H1 (cell line): ENCODE data around the gene RAB40B. TPM values are rescaled to one million over a fixed set of nuclear protein-coding genes. Genes with fewer than 3 reads are reported as not detected.

Source experiments
- CTCF ChIA-PET: fragments of 300-600 bp; sonication (Branson Sonifier 250); formaldehyde crosslinking; loops from one replicate; lab custom pipeline; 2021; ENCODE audit not compliant: partially characterized antibody; lab: Charles Lee
- POLR2A ChIA-PET: fragments of 300-600 bp; sonication (Branson Sonifier 250); formaldehyde crosslinking; loops from one replicate; lab custom pipeline; 2021; ENCODE audit warnings: inconsistent platforms; ENCODE audit not compliant: partially characterized antibody; lab: Charles Lee
- DNase-seq, 2 experiments: peaks; one replicate each; pipeline versions ENCODE4 v3.0.0 to v3.0.0-alpha.2; 2010 to 2022; ENCODE audit warnings: low spot score in 2 of 2, low read depth in 1 of 2, mixed read lengths in 1 of 2
- FAIRE-seq: peaks from 2 replicates; lab custom pipeline; 2011; peaks lifted over from hg19 to GRCh38; lab: Jason Lieb, UNC
- H2AFZ ChIP-seq: 2 replicates; pipeline ENCODE4 v1.8.1; 2012; ENCODE audit warnings: low read length, inconsistent platforms
- H2AK5ac ChIP-seq: 2 replicates; pipeline ENCODE4 v1.6.1; 2013; ENCODE audit warnings: low read depth, low read length
- H2BK120ac ChIP-seq: replicated peaks from 2 replicates; pipeline ENCODE3; 2013; ENCODE audit warnings: low read depth, low read length, inconsistent platforms
- H2BK12ac ChIP-seq: 2 replicates; pipeline ENCODE4 v1.6.1; 2013; ENCODE audit warnings: low read depth, low read length
- H2BK15ac ChIP-seq: 2 replicates; pipeline ENCODE4 v1.6.1; 2013; ENCODE audit warnings: low read length
- H2BK20ac ChIP-seq: 2 replicates; pipeline ENCODE4 v1.6.1; 2013; ENCODE audit warnings: low read length
- H2BK5ac ChIP-seq: 2 replicates; pipeline ENCODE4 v1.6.1; 2013; ENCODE audit warnings: low read depth, low read length
- H3K14ac ChIP-seq: 2 replicates; pipeline ENCODE4 v1.6.1; 2013; ENCODE audit warnings: inconsistent platforms; ENCODE audit not compliant: insufficient read length
- H3K18ac ChIP-seq: 2 replicates; pipeline ENCODE4 v1.6.1; 2013; ENCODE audit warnings: low read length; ENCODE audit errors: extremely low read depth
- H3K23ac ChIP-seq: 2 replicates; pipeline ENCODE4 v1.6.1; 2013; ENCODE audit warnings: inconsistent platforms; ENCODE audit not compliant: insufficient read length
- H3K23me2 ChIP-seq: 2 replicates; pipeline ENCODE4 v1.6.1; 2013; ENCODE audit warnings: low read depth, low read length
- H3K27ac ChIP-seq: 2 replicates; pipeline ENCODE4 v1.6.1; 2011; ENCODE audit warnings: low read depth, low read length, inconsistent platforms
- H3K27me3 ChIP-seq, 4 experiments: replicated peaks in 1 of 4; 1 replicate in 1 of 4; 2 replicates in 3 of 4; pipeline versions ENCODE4 v1.6.1 to v1.8.1; 2011 to 2013; ENCODE audit warnings: low read length in 3 of 4, mild to moderate bottlenecking in 3 of 4, inconsistent platforms in 2 of 4, mixed read lengths in 2 of 4, moderate library complexity in 1 of 4; ENCODE audit not compliant: control insufficient read depth in 3 of 4, insufficient read depth in 3 of 4; ENCODE audit errors: extremely low read depth in 1 of 4
- H3K36me3 ChIP-seq, 4 experiments: 2 replicates each; pipeline versions ENCODE4 v1.6.1 to v1.8.1; 2011 to 2013; ENCODE audit warnings: mild to moderate bottlenecking in 4 of 4, low read length in 3 of 4, moderate library complexity in 2 of 4, control low read depth in 1 of 4, inconsistent platforms in 1 of 4; ENCODE audit not compliant: insufficient read depth in 4 of 4, control insufficient read depth in 2 of 4
- H3K4ac ChIP-seq: replicated peaks from 2 replicates; pipeline ENCODE3; 2013; ENCODE audit warnings: low read length, low read depth, mixed read lengths, inconsistent platforms; ENCODE audit not compliant: insufficient read length
- H3K4me1 ChIP-seq, 4 experiments: replicated peaks in 1 of 4; 1 replicate in 1 of 4; 2 replicates in 3 of 4; pipeline versions ENCODE4 v1.6.1 to v1.8.1; 2011 to 2013; ENCODE audit warnings: low read length in 3 of 4, inconsistent platforms in 2 of 4, mixed read lengths in 1 of 4; ENCODE audit not compliant: insufficient read depth in 4 of 4, control insufficient read depth in 3 of 4
- H3K4me2 ChIP-seq, 2 experiments: 2 replicates each; pipeline versions ENCODE4 v1.6.1 to v1.8.1; 2011 to 2013; ENCODE audit warnings: low read depth in 2 of 2, low read length in 2 of 2, control low read depth in 1 of 2, inconsistent platforms in 1 of 2, mild to moderate bottlenecking in 1 of 2; ENCODE audit not compliant: insufficient read depth in 1 of 2
- H3K4me3 ChIP-seq, 4 experiments: fragments of 200-600, 300-600 bp in 1 of 4; sonication (generic), shearing (Covaris generic), sonication (Bioruptor Twin) in 1 of 4; 2 replicates each; pipeline versions ENCODE4 v1.5.1 to v1.8.1; 2011 to 2016; ENCODE audit warnings: low read length in 4 of 4, low read depth in 3 of 4, control low read depth in 2 of 4, inconsistent platforms in 2 of 4, mild to moderate bottlenecking in 2 of 4, mixed read lengths in 1 of 4, moderate library complexity in 1 of 4; ENCODE audit not compliant: insufficient read depth in 2 of 4; ENCODE audit errors: extremely low read depth in 1 of 4
- H3K56ac ChIP-seq: replicated peaks from 2 replicates; pipeline ENCODE3; 2013; ENCODE audit warnings: low read depth, mild to moderate bottlenecking, mixed read lengths, low read length, inconsistent platforms; ENCODE audit not compliant: insufficient read length
- H3K79me1 ChIP-seq: 2 replicates; pipeline ENCODE4 v1.6.1; 2013; ENCODE audit warnings: low read depth, low read length, control low read depth
- H3K79me2 ChIP-seq, 2 experiments: 2 replicates each; pipeline versions ENCODE4 v1.6.1 to v1.8.1; 2012 to 2013; ENCODE audit warnings: low read length in 2 of 2, mild to moderate bottlenecking in 2 of 2, inconsistent platforms in 1 of 2; ENCODE audit not compliant: insufficient read depth in 2 of 2, control insufficient read depth in 1 of 2
- H3K9ac ChIP-seq, 4 experiments: replicated peaks in 1 of 4; 1 replicate in 1 of 4; 2 replicates in 3 of 4; pipeline versions ENCODE4 v1.6.1 to v1.8.1; 2011 to 2013; ENCODE audit warnings: low read depth in 3 of 4, low read length in 3 of 4, control low read depth in 2 of 4, mild to moderate bottlenecking in 2 of 4, moderate library complexity in 2 of 4, inconsistent platforms in 1 of 4; ENCODE audit errors: extremely low read depth in 1 of 4
- H3K9me3 ChIP-seq, 2 experiments: 2 replicates each; pipeline versions ENCODE4 v1.6.1 to v1.8.1; 2012 to 2013; ENCODE audit warnings: mild to moderate bottlenecking in 2 of 2, moderate library complexity in 2 of 2, control low read depth in 1 of 2, inconsistent platforms in 1 of 2, low read depth in 1 of 2, low read length in 1 of 2, mixed read lengths in 1 of 2; ENCODE audit not compliant: insufficient read depth in 2 of 2
- H4K20me1 ChIP-seq, 2 experiments: replicated peaks in 1 of 2; 2 replicates each; pipeline versions ENCODE3 to v1.8.1; 2011 to 2013; ENCODE audit warnings: inconsistent platforms in 2 of 2, low read length in 2 of 2, mild to moderate bottlenecking in 1 of 2; ENCODE audit not compliant: insufficient read depth in 2 of 2, control insufficient read depth in 1 of 2
- H4K5ac ChIP-seq: 2 replicates; pipeline ENCODE4 v1.6.1; 2013; ENCODE audit warnings: low read length, low read depth, mixed read lengths, inconsistent platforms; ENCODE audit not compliant: insufficient read length
- H4K8ac ChIP-seq: 2 replicates; pipeline ENCODE4 v1.8.0; 2013; ENCODE audit warnings: mild to moderate bottlenecking, moderate library complexity, low read length, inconsistent platforms; ENCODE audit not compliant: insufficient read depth; ENCODE audit errors: extremely low read depth
- H4K91ac ChIP-seq: replicated peaks from 2 replicates; pipeline ENCODE3; 2013; ENCODE audit warnings: low read length, mixed read lengths, inconsistent platforms; ENCODE audit not compliant: insufficient read length
- ASH2L ChIP-seq: fragments of 200-600, 300-600 bp; sonication (generic); IDR thresholded peaks from one replicate; pipeline ENCODE4 v1.7.1; 2017; ENCODE audit warnings: low read length
- NANOG ChIP-seq: IDR thresholded peaks from 2 replicates; pipeline ENCODE4 v1.6.1; 2011; ENCODE audit warnings: low read length, low read depth, mild to moderate bottlenecking, inconsistent platforms; ENCODE audit not compliant: insufficient read depth, poor library complexity, severe bottlenecking
- RBBP5 ChIP-seq: IDR thresholded peaks from 2 replicates; pipeline ENCODE4 v1.7.1; 2012; ENCODE audit warnings: low read depth, mild to moderate bottlenecking, inconsistent platforms, low read length, moderate library complexity, borderline replicate concordance
- SAP30 ChIP-seq: fragments of 300-600 bp; sonication (generic); IDR thresholded peaks from 2 replicates; pipeline ENCODE4 v1.7.1; 2012; ENCODE audit warnings: low read length, moderate library complexity, mild to moderate bottlenecking, inconsistent platforms; ENCODE audit not compliant: insufficient read depth, insufficient replicate concordance
- SIRT6 ChIP-seq: IDR thresholded peaks from one replicate; pipeline ENCODE4 v1.7.1; 2012; ENCODE audit warnings: low read length, inconsistent platforms
- SP1 ChIP-seq: IDR thresholded peaks from 2 replicates; pipeline ENCODE4 v1.6.1; 2011; ENCODE audit warnings: low read depth, low read length
- WGBS, 2 experiments: shearing (Covaris generic) in 1 of 2; methylation state at CpG; one replicate each; pipeline versions ENCODE4 v1.1.6 to v1.1.7; 2013 to 2015; ENCODE audit warnings: low lambda C conversion rate in 2 of 2, mixed read lengths in 2 of 2, inconsistent platforms in 1 of 2, low coverage in 1 of 2, missing lambda C conversion rate in 1 of 2; ENCODE audit not compliant: insufficient replicate concordance in 2 of 2, insufficient coverage in 1 of 2, insufficient read length in 1 of 2; ENCODE audit errors: extremely low coverage in 1 of 2, missing lambda C conversion rate in 1 of 2; 5-methylcytosine and 5-hydroxymethylcytosine counted together
- polyA plus RNA-seq, 7 experiments: library from polyadenylated mRNA; depleted of rRNA in 3 of 7; stranded (reverse) in 5 of 7; unstranded in 2 of 7; fragments of >200 nt in 5 of 7; fragments of 200-250 nt in 2 of 7; gene quantifications; 1 replicate in 5 of 7; 2 replicates in 1 of 7; 4 replicates in 1 of 7; pipeline versions ENCODE4 v1.2.1 to v1.2.3, GENCODE V29; 2011 to 2013; ENCODE audit warnings: missing spikeins in 2 of 7, mixed read lengths in 2 of 7
- total RNA-seq: library from RNA; stranded (reverse); fragmentation: NEBNext Ultra II Directional; extraction: Animal tissue kit (Norgen Biotek cat#: 25700); gene quantifications from 2 replicates; pipeline ENCODE4 v1.2.1, GENCODE V29; 2021

RAB40B gene
- total and polyA plus RNA-seq, 2 of the 8 experiments (the other 6 are each of a cell fraction or from before 2014, with no cell fraction given), result 3.1 to 4.6 TPM

GRCh38 chr17:82685291-82685690, 13.2 kb downstream of the RAB40B start:
- H2BK12ac ChIP-seq, result no peak overlapping the region
- 96% methylated on average over 12 of the region's 12 CpGs; no CpG with 5 or more reads in 1 of the 2 experiments for WGBS, 2 experiments
- POLR2A ChIA-PET, result interaction anchor here (0.6 to 1.5 kb wide), 3 partner anchors 12 to 64 kb away, joined by 3 to 5 read pairs (median 4); no protein-coding TSS in a partner anchor

More at GRCh38 chr17:82685291-82685690, 13.2 kb downstream of the RAB40B start:
- Histone ChIP-seq H4K20me1 (peaks cover 0 to 1% of the 10 kb centered on the region in 2 experiments), H3K18ac (no peak overlapping the region), H3K79me1 (no peaks in the 10 kb centered on the region), H2AK5ac (no peak overlapping the region), H3K79me2 (no peaks in the 10 kb centered on the region), H3K14ac (no peak overlapping the region), H3K4me2 (no peak overlapping the region), H3K23ac (no peak overlapping the region), H4K8ac (peak overlapping the region; percentile 57; the same call in 1 of the 2 replicates), H3K9me3 (peaks cover 2% of the 10 kb centered on the region in 2 experiments; a peak in 2 of 4 replicates), H2AFZ (no peak overlapping the region), H4K5ac (no peak overlapping the region), H3K56ac (no peak overlapping the region), H2BK5ac (no peak overlapping the region), H3K27me3 (no peaks in the 10 kb centered on the region; a peak in 1 of 7 replicates), H2BK120ac (no peak overlapping the region), H3K23me2 (no peaks in the 10 kb centered on the region), H3K9ac (no peak overlapping the region), H3K4ac (no peak overlapping the region), H3K36me3 (no peaks in the 10 kb centered on the region), H3K27ac (no peak overlapping the region), H2BK20ac (no peak overlapping the region), H3K4me1 (no peaks in the 10 kb centered on the region; a peak in 1 of 7 replicates), H2BK15ac (no peak overlapping the region), H3K4me3 (no peak overlapping the region), H4K91ac (no peak overlapping the region)
- CTCF ChIA-PET, result interaction anchor here (0.9 to 1.5 kb wide), 2 partner anchors 17 to 26 kb away, joined by 3 read pairs; no protein-coding TSS in a partner anchor
- no peak for TF ChIP-seq NANOG
- no peak for TF ChIP-seq SIRT6
- no peak for TF ChIP-seq RBBP5
- TF ChIP-seq SP1, result no peak
- no peak for TF ChIP-seq SAP30
- no peak for TF ChIP-seq ASH2L
- DNase-seq (no peak), FAIRE-seq (no peak)
